A549 treated with CpdA at 1 μM for 4 hours (cell line): ENCODE results near the gene RASSF10. TPM values are rescaled to one million over a fixed set of nuclear protein-coding genes. Genes with fewer than 3 reads are reported as not detected.

ENCODE experiments used
- total RNA-seq: library from RNA; stranded (reverse); fragments of 200-300 nt; extraction: Qiagen RNA extraction; gene quantifications from 5 replicates; pipeline ENCODE4 v1.2.3, GENCODE V29; 2022; ENCODE audit warnings: low read depth

Gene RASSF10
- 7.4 to 11.4 TPM (median 10.3 TPM) in 5 replicates for total RNA-seq

GRCh38 chr11:13008625-13009475, at the start of gene RASSF10:
Gene RASSF10 (plus strand): TSS chr11:13009316. CDS start chr11:13009577, 261 bp downstream.

